Neural progenitor cell (in vitro differentiated cells): ENCODE measurements around the gene NUDT8. TPM values are rescaled to one million over a fixed set of nuclear protein-coding genes. Genes with fewer than 3 reads are reported as not detected.
A peak's percentile ranks its signal among the peaks of the same experiment; 100 is the strongest.

Experiments
- DNase-seq: peaks from one replicate; pipeline ENCODE4 v3.0.0-alpha.2; 2016; ENCODE audit warnings: low spot score
- H2AFZ ChIP-seq: fragments of 200-600 bp; sonication (generic); replicated peaks from 2 replicates; pipeline ENCODE4 v1.6.1; 2016; ENCODE audit warnings: antibody characterized with exemption
- H3F3A ChIP-seq: fragments of 200-600 bp; sonication (generic); 2 replicates; pipeline ENCODE4 v1.6.1; 2016; ENCODE audit warnings: antibody characterized with exemption, low read depth
- H3K27ac ChIP-seq: fragments of 200-600 bp; sonication (generic); 2 replicates; pipeline ENCODE4 v1.5.1; 2016; ENCODE audit warnings: mild to moderate bottlenecking
- H3K27me3 ChIP-seq: fragments of 200-600 bp; sonication (generic); 2 replicates; pipeline ENCODE4 v1.6.1; 2016; ENCODE audit warnings: mild to moderate bottlenecking, moderate library complexity
- H3K36me3 ChIP-seq: fragments of 200-600 bp; sonication (generic); 2 replicates; pipeline ENCODE4 v1.5.1; 2016
- H3K4me1 ChIP-seq: fragments of 200-600 bp; sonication (generic); 2 replicates; pipeline ENCODE4 v1.6.1; 2016; ENCODE audit warnings: mixed run types
- H3K4me2 ChIP-seq: fragments of 200-600 bp; sonication (generic); 2 replicates; pipeline ENCODE4 v1.6.1; 2016
- H3K4me3 ChIP-seq: fragments of 200-600 bp; sonication (generic); 2 replicates; pipeline ENCODE4 v1.5.1; 2016
- H3K79me2 ChIP-seq: fragments of 200-600 bp; sonication (generic); 2 replicates; pipeline ENCODE4 v1.6.1; 2016; ENCODE audit warnings: low read depth
- H3K9ac ChIP-seq: fragments of 200-600 bp; sonication (generic); 2 replicates; pipeline ENCODE4 v1.6.1; 2016
- H3K9me3 ChIP-seq: fragments of 200-600 bp; sonication (generic); 2 replicates; pipeline ENCODE4 v1.5.1; 2016; ENCODE audit warnings: low read depth
- H4K20me1 ChIP-seq: fragments of 200-600 bp; sonication (generic); 2 replicates; pipeline ENCODE4 v1.6.1; 2016; ENCODE audit warnings: low read depth
- H3K27ac Mint-ChIP-seq: 3 replicates; pipeline ENCODE4 v1.8.0; 2021; ENCODE audit warnings: mixed read lengths
- H3K27me3 Mint-ChIP-seq: 2 replicates; pipeline ENCODE4 v1.8.0; 2022; ENCODE audit warnings: low read depth, mild to moderate bottlenecking, inconsistent platforms, moderate library complexity, mixed read lengths; ENCODE audit not compliant: insufficient read depth
- H3K36me3 Mint-ChIP-seq: 3 replicates; pipeline ENCODE4 v1.8.0; 2021; ENCODE audit warnings: mixed read lengths
- H3K4me1 Mint-ChIP-seq: 3 replicates; pipeline ENCODE4 v1.8.0; 2021; ENCODE audit warnings: mixed read lengths
- H3K4me3 Mint-ChIP-seq: 3 replicates; pipeline ENCODE4 v1.8.0; 2021; ENCODE audit warnings: mild to moderate bottlenecking, moderate library complexity, mixed read lengths
- H3K9me3 Mint-ChIP-seq: 3 replicates; pipeline ENCODE4 v1.8.0; 2020; ENCODE audit warnings: mixed read lengths
- EZH2 ChIP-seq: fragments of 200-600 bp; sonication (generic); IDR thresholded peaks from 2 replicates; pipeline ENCODE4 v1.6.1; 2017; ENCODE audit warnings: antibody characterized with exemption, mild to moderate bottlenecking, moderate library complexity
- EZH2phosphoT487 ChIP-seq: fragments of 200-600 bp; sonication (generic); IDR thresholded peaks from 2 replicates; pipeline ENCODE4 v1.6.1; 2017; ENCODE audit warnings: antibody characterized with exemption
- total RNA-seq: library from RNA; depleted of rRNA; stranded (reverse); fragments of >200 nt; gene quantifications from 2 replicates; pipeline ENCODE4 v1.2.3, GENCODE V29; 2015; ENCODE audit warnings: low replicate concordance
- TF ChIP-seq, protein P1 (sequence below): fragments of 200-600 bp; sonication (generic); IDR thresholded peaks from 2 replicates; pipeline ENCODE4 v1.5.1; 2017; ENCODE audit warnings: antibody characterized with exemption, mild to moderate bottlenecking

Gene NUDT8
- total RNA-seq, 1 donor from 2014 or later = 1.6 TPM

DNA sequence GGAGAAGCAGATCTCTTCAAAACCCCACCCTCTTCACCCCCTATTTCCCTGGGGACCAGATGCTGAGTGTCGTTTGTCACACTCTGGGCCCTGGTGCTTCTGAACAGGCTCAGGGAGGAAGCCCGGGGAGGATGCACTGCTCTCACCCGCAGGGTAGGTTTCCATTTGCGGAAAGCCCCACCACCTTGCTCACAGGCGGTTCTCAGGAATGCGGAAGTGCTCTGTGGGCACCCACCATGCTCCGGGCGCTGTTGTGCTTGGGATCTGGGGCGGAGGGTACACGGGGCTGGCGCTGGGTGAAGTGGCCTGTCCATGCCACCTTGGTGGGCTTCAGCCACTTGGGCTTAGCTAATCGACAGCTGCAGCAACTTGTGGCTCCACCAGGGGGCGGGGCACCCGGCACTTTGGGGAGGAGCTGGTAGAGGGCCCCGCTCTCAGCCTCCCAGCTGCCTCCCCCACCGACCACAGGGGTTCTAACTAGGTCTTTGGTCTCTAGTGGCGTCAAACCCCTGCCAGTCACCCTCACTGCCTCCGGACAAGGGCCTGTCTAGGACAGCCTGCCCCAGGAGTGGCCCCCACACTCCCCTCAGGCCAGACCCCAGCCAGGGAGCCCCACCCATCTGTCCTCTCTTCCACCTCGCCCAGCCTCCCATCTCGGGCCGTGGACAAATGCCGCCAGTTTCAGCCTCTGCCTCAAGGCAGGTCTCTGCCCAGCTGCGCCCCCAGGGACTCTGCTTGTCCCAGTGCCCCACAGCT, 15.6 kb downstream of the NUDT8 start:
- Histone ChIP-seq H3K9ac (no peak overlapping the region), H3K4me3 (no peak overlapping the region), H3F3A (peaks cover 3% of the 10 kb centered on the region), H3K27ac (no peak overlapping the region), H4K20me1 (no peaks in the 10 kb centered on the region), H3K79me2 (no peaks in the 10 kb centered on the region), H3K36me3 (no peaks in the 10 kb centered on the region), H3K9me3 (no peaks in the 10 kb centered on the region), H3K27me3 (no peaks in the 10 kb centered on the region), H2AFZ (no peak overlapping the region), H3K4me2 (peak overlapping the region; percentile 48), H3K4me1 (peaks cover 24% of the 10 kb centered on the region)
- H3K4me1 Mint-ChIP-seq = peaks cover 19% of the 10 kb centered on the region
- H3K36me3 Mint-ChIP-seq = peaks cover 6% of the 10 kb centered on the region
- H3K27ac Mint-ChIP-seq = peak overlapping the region; percentile 57
- TF ChIP-seq EZH2 (no peak), EZH2phosphoT487 (no peak)
- TF ChIP-seq, protein P1, sequence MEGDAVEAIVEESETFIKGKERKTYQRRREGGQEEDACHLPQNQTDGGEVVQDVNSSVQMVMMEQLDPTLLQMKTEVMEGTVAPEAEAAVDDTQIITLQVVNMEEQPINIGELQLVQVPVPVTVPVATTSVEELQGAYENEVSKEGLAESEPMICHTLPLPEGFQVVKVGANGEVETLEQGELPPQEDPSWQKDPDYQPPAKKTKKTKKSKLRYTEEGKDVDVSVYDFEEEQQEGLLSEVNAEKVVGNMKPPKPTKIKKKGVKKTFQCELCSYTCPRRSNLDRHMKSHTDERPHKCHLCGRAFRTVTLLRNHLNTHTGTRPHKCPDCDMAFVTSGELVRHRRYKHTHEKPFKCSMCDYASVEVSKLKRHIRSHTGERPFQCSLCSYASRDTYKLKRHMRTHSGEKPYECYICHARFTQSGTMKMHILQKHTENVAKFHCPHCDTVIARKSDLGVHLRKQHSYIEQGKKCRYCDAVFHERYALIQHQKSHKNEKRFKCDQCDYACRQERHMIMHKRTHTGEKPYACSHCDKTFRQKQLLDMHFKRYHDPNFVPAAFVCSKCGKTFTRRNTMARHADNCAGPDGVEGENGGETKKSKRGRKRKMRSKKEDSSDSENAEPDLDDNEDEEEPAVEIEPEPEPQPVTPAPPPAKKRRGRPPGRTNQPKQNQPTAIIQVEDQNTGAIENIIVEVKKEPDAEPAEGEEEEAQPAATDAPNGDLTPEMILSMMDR = peak; percentile 75
- peak; percentile 87 for DNase-seq
- H3K4me3 Mint-ChIP-seq = no peak overlapping the region
- peaks cover 9% of the 10 kb centered on the region for H3K27me3 Mint-ChIP-seq
- H3K9me3 Mint-ChIP-seq = no peaks in the 10 kb centered on the region

DNA sequence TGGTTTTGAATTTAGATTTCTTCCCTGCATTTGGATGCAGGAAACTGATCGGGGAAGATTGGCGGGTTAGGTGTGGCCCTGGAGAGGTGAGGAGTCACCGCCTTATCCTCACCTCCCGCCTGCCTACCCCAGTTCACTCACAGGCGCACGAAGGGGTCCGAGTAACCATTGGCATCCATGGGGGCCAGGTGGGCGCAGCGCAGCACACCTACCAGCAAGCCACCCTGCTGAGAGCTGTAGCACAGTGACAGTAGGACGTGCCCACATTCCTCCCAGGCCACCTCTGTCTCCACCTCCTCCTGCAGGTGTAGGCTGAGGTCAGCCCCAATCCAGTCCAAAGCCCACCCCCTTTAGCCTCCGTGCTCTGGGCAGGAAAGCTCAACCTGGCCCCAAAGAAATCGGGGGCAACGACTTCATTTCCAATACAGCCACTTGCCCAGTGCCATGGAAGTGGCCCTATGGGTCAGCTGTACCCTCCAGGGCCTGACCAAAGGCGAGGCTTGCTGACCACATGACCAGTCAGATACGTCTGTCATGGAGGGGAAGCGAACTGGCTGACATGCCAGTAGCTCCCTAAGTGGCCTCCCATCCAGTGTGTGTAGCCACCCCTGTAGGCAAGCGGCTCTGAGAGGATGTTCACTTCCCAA, 16.3 kb downstream of the NUDT8 start:
- Mint-ChIP-seq H3K9me3 (no peaks in the 10 kb centered on the region), H3K27ac (no peak overlapping the region), H3K4me1 (peaks cover 19% of the 10 kb centered on the region), H3K36me3 (peaks cover 7% of the 10 kb centered on the region), H3K27me3 (peaks cover 7% of the 10 kb centered on the region), H3K4me3 (no peak overlapping the region)
- no peak for DNase-seq
- Histone ChIP-seq H3K4me3 (no peak overlapping the region), H4K20me1 (no peaks in the 10 kb centered on the region), H3F3A (peaks cover 3% of the 10 kb centered on the region), H3K79me2 (no peaks in the 10 kb centered on the region), H3K27ac (no peak overlapping the region), H3K4me1 (peaks cover 24% of the 10 kb centered on the region), H2AFZ (no peak overlapping the region), H3K27me3 (no peaks in the 10 kb centered on the region), H3K9me3 (no peaks in the 10 kb centered on the region), H3K9ac (no peak overlapping the region), H3K4me2 (no peak overlapping the region), H3K36me3 (no peaks in the 10 kb centered on the region)
- TF ChIP-seq EZH2 (no peak), EZH2phosphoT487 (no peak)
- TF ChIP-seq, protein P1 = no peak

DNA sequence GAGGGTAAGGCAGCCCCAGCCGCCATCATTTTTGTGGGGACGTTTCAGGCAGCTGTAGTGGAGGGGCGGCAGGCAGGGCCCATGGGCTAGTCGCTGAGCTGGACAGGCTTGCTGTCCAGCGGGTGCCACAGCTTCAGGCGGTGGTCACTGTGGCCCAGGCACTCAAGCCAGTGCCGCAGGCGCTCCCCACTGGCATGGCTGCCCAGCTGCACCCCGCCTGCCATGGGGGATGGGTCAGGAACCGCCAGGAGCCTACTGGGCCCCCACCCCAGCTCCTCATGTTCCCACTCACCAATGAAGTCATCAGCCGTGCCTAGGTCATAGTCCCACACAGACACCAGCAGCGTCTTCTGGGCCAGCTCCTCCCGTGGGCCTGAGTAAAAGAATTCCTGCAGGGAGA, 17.0 kb downstream of the NUDT8 start:
- no peak overlapping the region for H3K27ac Mint-ChIP-seq

More for the DNA sequence above, 17.0 kb downstream of the NUDT8 start:
- Mint-ChIP-seq H3K9me3 (no peaks in the 10 kb centered on the region), H3K4me1 (peaks cover 18% of the 10 kb centered on the region), H3K36me3 (peaks cover 5% of the 10 kb centered on the region), H3K27me3 (peaks cover 7% of the 10 kb centered on the region), H3K4me3 (no peak overlapping the region)
- Histone ChIP-seq H3K4me1 (peaks cover 22% of the 10 kb centered on the region), H3K4me2 (no peak overlapping the region), H3K9ac (no peak overlapping the region), H3K4me3 (no peak overlapping the region), H3K9me3 (no peaks in the 10 kb centered on the region), H3K27me3 (no peaks in the 10 kb centered on the region), H3K27ac (no peak overlapping the region), H4K20me1 (no peaks in the 10 kb centered on the region), H3F3A (peaks cover 3% of the 10 kb centered on the region), H3K36me3 (no peaks in the 10 kb centered on the region), H3K79me2 (peaks cover under 1% of the 10 kb centered on the region), H2AFZ (no peak overlapping the region)
- TF ChIP-seq EZH2 (no peak), EZH2phosphoT487 (no peak)
- TF ChIP-seq, protein P1 = no peak
- no peak for DNase-seq
